ENCODE data around the gene RPL10.
"Not testable (repeated sequence)": the region's sequence is repeated elsewhere in the genome, so short reads cannot be mapped to it uniquely, and the experiment has no call there.

Gene RPL10

DNA sequence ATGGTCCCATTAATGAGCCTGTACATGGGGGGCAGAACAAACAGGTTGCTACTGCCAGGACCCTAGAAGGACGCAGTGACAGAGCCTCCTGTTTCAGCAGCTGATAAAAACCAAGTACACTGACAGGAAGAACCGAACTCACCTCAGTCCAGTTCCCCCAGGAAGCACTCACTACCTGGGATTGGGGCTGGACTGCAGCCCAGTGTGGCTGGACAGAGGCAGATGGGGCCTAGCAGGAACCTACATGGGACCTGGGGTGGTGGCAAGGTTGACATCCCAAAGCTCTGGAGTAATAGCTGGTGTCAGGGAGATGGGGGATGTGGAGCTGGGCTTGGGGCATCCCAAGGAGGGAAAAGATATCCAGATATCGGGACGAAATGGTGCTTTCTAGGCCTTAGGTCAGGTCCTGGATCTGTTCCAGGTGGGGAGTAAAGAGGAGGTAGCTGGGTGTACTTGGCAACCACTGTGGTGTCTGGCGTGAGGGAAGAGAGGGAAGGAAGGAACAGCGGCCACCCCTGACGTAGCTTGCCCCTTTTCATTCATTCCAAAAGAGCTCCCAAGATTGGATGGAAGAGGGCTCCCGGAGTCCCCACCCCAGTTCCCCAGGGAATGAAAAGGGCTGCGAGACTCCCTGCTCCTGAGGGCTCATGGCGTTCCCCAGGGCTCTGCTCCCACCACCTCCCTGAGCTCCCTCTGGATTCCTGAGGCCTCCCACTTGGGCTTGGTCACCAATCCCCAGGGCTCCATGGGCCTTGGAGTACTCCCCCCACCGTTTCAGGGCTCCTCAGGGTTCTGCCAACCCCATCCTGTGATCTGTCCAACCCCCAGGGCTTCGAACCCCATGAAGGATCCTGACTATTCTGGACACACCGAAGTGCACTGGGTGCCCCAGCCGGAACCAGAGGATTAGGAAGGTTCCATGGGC is 14.6 kb upstream of the RPL10 start:
- Histone ChIP-seq H3K4me3 (ENCODE audit: low read depth, low read length) (no peak overlapping the region), H3K9me3 (no peaks in the 10 kb centered on the region), H3K36me3 (peaks cover 3% of the 10 kb centered on the region; the same call in 1 of the 2 replicates), H3K27me3 (no peaks in the 10 kb centered on the region), H3K4me1 (no peaks in the 10 kb centered on the region)
- TF ChIP-seq, protein P1, sequence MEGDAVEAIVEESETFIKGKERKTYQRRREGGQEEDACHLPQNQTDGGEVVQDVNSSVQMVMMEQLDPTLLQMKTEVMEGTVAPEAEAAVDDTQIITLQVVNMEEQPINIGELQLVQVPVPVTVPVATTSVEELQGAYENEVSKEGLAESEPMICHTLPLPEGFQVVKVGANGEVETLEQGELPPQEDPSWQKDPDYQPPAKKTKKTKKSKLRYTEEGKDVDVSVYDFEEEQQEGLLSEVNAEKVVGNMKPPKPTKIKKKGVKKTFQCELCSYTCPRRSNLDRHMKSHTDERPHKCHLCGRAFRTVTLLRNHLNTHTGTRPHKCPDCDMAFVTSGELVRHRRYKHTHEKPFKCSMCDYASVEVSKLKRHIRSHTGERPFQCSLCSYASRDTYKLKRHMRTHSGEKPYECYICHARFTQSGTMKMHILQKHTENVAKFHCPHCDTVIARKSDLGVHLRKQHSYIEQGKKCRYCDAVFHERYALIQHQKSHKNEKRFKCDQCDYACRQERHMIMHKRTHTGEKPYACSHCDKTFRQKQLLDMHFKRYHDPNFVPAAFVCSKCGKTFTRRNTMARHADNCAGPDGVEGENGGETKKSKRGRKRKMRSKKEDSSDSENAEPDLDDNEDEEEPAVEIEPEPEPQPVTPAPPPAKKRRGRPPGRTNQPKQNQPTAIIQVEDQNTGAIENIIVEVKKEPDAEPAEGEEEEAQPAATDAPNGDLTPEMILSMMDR (IDR thresholded peaks at IDR 0.05; ENCODE audit: low read depth, low read length) = no peak
- DNase-seq = no peak

DNA sequence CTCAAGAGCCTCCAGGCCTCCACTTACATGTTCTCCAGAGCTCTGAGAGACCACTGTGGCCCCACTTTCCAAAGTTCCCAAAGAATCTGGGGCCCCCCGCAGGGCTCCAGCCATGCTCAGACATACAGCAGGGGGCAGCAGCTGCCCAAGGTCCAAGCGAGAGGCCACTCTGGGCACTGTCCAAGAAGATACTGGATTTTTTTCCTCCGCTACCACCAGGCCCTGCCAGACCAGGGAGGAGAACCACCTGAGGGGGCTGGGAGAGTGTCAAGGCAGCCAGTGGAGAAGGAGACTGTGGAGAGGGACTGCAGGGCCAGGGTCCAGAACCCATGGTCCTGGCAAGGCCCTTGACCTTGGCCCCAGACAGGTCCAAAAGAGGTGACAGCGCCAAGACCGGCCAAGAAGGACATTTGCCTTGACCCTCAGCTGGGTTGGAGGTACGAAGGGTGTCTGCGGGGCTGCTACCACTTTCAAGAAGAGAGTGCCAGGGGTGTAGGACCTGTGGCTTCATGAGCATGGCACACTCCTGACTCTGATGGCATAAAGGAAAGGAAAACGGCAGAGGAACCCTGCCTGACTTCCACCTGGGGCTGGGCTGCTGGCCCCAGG is 13.8 kb upstream of the RPL10 start:
- H3K9me3 ChIP-seq = no peaks in the 10 kb centered on the region
- no peak for DNase-seq
- H3K27me3 ChIP-seq = no peaks in the 10 kb centered on the region
- H3K36me3 ChIP-seq = peaks cover 3% of the 10 kb centered on the region; the same call in 1 of the 2 replicates
- H3K4me3 ChIP-seq (ENCODE audit: low read depth, low read length) = no peak overlapping the region
- no peaks in the 10 kb centered on the region for H3K4me1 ChIP-seq
- TF ChIP-seq, protein P1 (IDR thresholded peaks at IDR 0.05; ENCODE audit: low read depth, low read length) = peak; percentile 20; the same call in 1 of the 2 replicates

GRCh38 chrX:154388094-154388493 is 10.1 kb upstream of the RPL10 start:
- not testable (repeated sequence) for H3K4me3 ChIP-seq (ENCODE audit: low read depth, low read length); H3K27me3 ChIP-seq; DNase-seq; H3K9me3 ChIP-seq; H3K36me3 ChIP-seq; H3K4me1 ChIP-seq

DNA sequence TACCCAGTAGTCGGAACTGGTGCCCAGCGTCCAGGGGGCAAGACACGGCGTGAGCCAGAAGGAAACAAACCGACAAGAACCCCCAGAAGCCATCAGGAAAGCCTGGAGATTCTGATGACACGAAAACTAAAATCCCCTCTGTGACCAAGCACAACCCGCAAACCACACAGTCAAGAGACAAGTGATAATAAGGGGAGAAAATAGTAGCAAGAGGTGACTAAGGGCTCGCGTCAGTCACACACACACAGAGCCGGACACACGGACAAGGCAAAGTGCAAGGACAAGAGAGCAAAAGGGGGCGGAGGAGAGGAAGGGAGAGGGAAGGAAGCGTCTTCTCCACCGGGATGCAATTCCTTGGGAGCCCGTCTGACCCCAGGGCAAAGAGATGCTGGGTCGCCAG is 9.5 kb upstream of the RPL10 start:
- not testable (repeated sequence) for H3K27me3 ChIP-seq

DNA sequence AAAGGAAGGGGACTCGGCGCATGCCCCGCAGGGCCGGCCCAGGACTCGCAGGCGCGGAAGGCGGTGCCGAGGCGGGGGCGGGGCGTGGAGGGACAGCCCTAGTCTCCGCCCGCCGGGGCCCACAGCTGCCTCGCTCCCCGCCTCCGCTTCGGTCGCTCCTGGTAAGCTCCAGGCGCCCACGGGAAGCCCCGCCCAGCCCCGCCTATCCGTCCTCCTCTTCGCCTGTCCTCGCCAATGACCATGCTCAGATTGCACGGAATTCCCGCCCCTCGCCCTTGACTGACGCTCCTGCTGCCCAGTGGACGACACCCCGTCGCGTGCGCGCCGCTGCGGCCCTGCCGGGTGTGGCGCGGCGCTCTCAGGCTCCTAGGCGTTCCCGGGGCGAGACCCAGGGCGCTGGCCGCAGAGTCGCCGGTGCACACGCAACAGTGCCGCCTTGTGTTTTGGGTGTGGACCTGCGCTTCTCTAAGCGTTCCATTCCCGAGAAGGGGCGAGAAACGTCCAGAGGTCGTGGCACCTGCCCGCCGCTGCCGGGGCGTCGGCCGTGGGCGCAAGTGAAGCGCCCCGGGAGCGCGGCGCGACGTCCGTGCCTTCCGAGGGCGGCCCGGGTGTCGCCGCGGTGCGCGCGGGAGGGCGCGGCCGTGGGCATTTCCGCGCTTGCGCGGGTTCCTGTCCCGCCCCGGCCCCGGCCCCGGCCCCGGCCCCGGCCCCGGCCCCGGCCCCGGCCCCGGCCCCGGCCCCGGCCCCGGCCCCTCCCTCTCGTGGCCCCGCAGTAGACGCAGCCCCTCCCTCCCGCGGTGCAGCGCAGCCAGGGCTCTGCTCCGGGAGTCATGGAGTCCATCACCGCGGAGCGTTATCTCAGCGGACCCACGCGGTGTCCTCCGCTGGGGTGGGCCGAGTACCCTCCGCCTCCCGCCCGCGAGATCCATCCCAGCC is 8.1 kb upstream of the RPL10 start:
- not testable (repeated sequence) for H3K9me3 ChIP-seq; H3K4me3 ChIP-seq (ENCODE audit: low read depth, low read length); DNase-seq; H3K36me3 ChIP-seq; H3K4me1 ChIP-seq; H3K27me3 ChIP-seq

More for the DNA sequence above, 9.5 kb upstream of the RPL10 start:
- not testable (repeated sequence) for DNase-seq; H3K4me3 ChIP-seq (ENCODE audit: low read depth, low read length); H3K36me3 ChIP-seq; H3K4me1 ChIP-seq; H3K9me3 ChIP-seq

GRCh38 chrX:154396363-154396762 is 1.8 kb upstream of the RPL10 start:
- H3K4me1 ChIP-seq; DNase-seq; H3K27me3 ChIP-seq; H3K9me3 ChIP-seq; H3K4me3 ChIP-seq (ENCODE audit: low read depth, low read length): not testable (repeated sequence)
- H3K36me3 ChIP-seq = peaks cover 31% of the 10 kb centered on the region

GRCh38 chrX:154396973-154397887 is 947 bp upstream of the RPL10 start:
- Histone ChIP-seq H3K9me3 (no peaks in the 10 kb centered on the region), H3K36me3 (peaks cover 33% of the 10 kb centered on the region), H3K4me1 (no peaks in the 10 kb centered on the region), H3K4me3 (ENCODE audit: low read depth, low read length) (peak overlapping the region; percentile 81), H3K27me3 (0 out of 2 replicates have a peak, but pooled peaks cover 2% of the 10 kb centered on the region)
- TF ChIP-seq, protein P1 (IDR thresholded peaks at IDR 0.05; ENCODE audit: low read depth, low read length) = no peak
- DNase-seq = peak; percentile 79
